ENCODE data around the gene HSD17B10. TPM values are rescaled to one million over a fixed set of nuclear protein-coding genes. Genes with fewer than 3 reads are reported as not detected.

HSD17B10 gene
- total and polyA plus RNA-seq, 2 donors (not counting 1 experiment from before 2014, with no cell fraction given) = 49.7 to 66.5 TPM

DNA sequence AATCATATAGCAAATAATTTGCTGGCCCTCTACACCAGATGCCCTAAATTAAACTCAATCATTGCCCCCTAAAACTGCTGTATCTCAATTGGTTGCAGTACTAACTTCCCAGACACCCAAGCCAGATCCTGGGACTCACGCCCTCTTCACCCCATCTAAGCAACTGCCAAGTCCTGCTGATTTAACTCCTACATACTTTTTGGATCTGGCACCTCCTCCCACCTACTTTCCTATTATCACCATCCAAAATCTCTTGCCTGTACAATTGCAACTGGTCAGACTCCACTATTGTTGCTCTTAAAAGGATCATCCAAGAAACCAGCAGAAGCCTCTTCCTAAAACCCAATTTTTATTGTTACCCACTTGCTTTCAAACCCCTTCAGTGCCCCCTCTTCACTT, 4.7 kb upstream of the HSD17B10 start:
- no peak for ATAC-seq (ENCODE audit: low read depth)
- Histone ChIP-seq H3K79me2 (ENCODE audit: control insufficient read depth, insufficient read depth, low read length) (peaks cover 3% of the 10 kb centered on the region), H3K36me3 (replicated peaks in 1 of 2; ENCODE audit: control extremely low read depth in 1 of 2, control insufficient read depth in 1 of 2, extremely low read depth in 1 of 2, insufficient read depth in 2 of 2, low read length in 1 of 2) (no peaks in the 10 kb centered on the region), H3K27ac (ENCODE audit: low read length in 2 of 2) (no peak overlapping the region), H3K9me3 (ENCODE audit: control extremely low read depth in 1 of 3, control insufficient read depth in 2 of 3, insufficient read depth in 1 of 3, low read length in 2 of 3) (peaks cover 0 to 3% (median 0%) of the 10 kb centered on the region in 3 donors), H3K4me1 (ENCODE audit: control insufficient read depth in 2 of 2, insufficient read depth in 2 of 2, low read length in 2 of 2) (peaks cover 16 to 27% of the 10 kb centered on the region in 2 donors), H4K20me1 (ENCODE audit: control insufficient read depth, insufficient read depth, low read length, poor library complexity, severe bottlenecking) (no peaks in the 10 kb centered on the region), H3K4me3 (ENCODE audit: control extremely low read depth in 1 of 5, extremely low read depth in 1 of 5, insufficient read depth in 1 of 5, low read depth in 2 of 5, low read length in 4 of 5) (no peak overlapping the region), H2AFZ (ENCODE audit: insufficient read depth, low read depth, low read length, poor library complexity, severe bottlenecking) (no peak overlapping the region), H3K4me2 (replicated peaks; ENCODE audit: low read depth, low read length, poor library complexity, severe bottlenecking) (no peak overlapping the region), H3K9ac (ENCODE audit: low read length) (no peak overlapping the region), H3K27me3 (replicated peaks in 1 of 4; ENCODE audit: control extremely low read depth in 1 of 4, control insufficient read depth in 3 of 4, insufficient read depth in 4 of 4, low read length in 3 of 4) (peaks cover 0 to 15% (median 8%) of the 10 kb centered on the region in 4 experiments)
- 88% methylated on average over 1 of the region's 1 CpG for WGBS (ENCODE audit: insufficient coverage)
- POLR2A ChIA-PET = no interaction called here
- no peaks in the 10 kb centered on the region for H3K9me3 Mint-ChIP-seq (ENCODE audit: insufficient read depth)
- peaks cover 12% of the 10 kb centered on the region for H3K27me3 Mint-ChIP-seq
- DNase-seq = no peak
- no peak overlapping the region for H3K27ac Mint-ChIP-seq
- H3K4me1 Mint-ChIP-seq = peaks cover 20% of the 10 kb centered on the region
- CTCF ChIA-PET = interaction anchor here (0.7 to 1.1 kb wide), 2 partner anchors 119 to 1092 kb away, joined by 3 read pairs; no protein-coding TSS in a partner anchor
- TF ChIP-seq EZH2 (IDR thresholded peaks at IDR 0.05; ENCODE audit: borderline replicate concordance, insufficient read depth, low read depth, low read length, poor library complexity, severe bottlenecking) = no peak
- TF ChIP-seq, protein P1, sequence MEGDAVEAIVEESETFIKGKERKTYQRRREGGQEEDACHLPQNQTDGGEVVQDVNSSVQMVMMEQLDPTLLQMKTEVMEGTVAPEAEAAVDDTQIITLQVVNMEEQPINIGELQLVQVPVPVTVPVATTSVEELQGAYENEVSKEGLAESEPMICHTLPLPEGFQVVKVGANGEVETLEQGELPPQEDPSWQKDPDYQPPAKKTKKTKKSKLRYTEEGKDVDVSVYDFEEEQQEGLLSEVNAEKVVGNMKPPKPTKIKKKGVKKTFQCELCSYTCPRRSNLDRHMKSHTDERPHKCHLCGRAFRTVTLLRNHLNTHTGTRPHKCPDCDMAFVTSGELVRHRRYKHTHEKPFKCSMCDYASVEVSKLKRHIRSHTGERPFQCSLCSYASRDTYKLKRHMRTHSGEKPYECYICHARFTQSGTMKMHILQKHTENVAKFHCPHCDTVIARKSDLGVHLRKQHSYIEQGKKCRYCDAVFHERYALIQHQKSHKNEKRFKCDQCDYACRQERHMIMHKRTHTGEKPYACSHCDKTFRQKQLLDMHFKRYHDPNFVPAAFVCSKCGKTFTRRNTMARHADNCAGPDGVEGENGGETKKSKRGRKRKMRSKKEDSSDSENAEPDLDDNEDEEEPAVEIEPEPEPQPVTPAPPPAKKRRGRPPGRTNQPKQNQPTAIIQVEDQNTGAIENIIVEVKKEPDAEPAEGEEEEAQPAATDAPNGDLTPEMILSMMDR (IDR thresholded peaks at IDR 0.05) = no peak
- intact Hi-C loops (cut with micrococcal nuclease) = loop anchor here (10.0 kb wide), 1 partner anchor 214 kb away; the partner anchor contains the start of gene KDM5C
- no peak overlapping the region for H3K4me3 Mint-ChIP-seq

DNA sequence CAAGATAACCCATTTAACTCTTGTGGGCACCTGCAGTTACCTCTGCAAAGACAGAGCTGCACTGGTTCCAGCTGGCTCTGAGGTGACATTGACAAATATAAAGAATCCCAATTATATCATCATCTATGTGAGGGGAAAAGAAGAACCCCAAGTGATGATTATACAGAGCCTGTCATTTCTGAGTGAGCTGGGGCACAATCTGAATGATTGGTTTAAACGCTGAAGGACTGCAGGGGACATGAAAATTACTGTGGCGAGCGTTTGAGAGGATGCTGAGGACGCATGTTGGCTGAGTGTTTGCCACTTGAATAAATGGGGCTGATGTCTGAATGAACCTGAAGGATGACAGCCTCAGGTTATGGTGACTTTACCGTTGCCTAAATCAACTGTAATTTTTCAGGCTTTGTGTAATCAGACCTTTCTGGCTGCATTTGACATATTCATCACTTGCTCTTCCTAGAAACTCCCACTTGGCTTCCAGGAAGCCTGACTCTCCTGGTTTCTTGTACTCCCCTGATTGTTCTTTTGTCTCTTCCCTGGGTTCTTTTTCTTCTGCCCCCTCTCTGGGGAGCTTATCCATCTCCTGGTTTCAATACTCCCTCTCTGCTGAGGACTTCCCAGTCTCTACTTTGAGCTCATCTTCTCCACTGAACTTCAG, 4.1 kb upstream of the HSD17B10 start:
- Histone ChIP-seq H3K9ac (ENCODE audit: low read length) (no peak overlapping the region), H3K36me3 (replicated peaks in 1 of 2; ENCODE audit: control extremely low read depth in 1 of 2, control insufficient read depth in 1 of 2, extremely low read depth in 1 of 2, insufficient read depth in 2 of 2, low read length in 1 of 2) (no peaks in the 10 kb centered on the region), H3K4me2 (replicated peaks; ENCODE audit: low read depth, low read length, poor library complexity, severe bottlenecking) (no peak overlapping the region), H3K9me3 (ENCODE audit: control extremely low read depth in 1 of 3, control insufficient read depth in 2 of 3, insufficient read depth in 1 of 3, low read length in 2 of 3) (peaks cover 0 to 3% (median 0%) of the 10 kb centered on the region in 3 donors), H3K4me1 (ENCODE audit: control insufficient read depth in 2 of 2, insufficient read depth in 2 of 2, low read length in 2 of 2) (peaks cover 22 to 32% of the 10 kb centered on the region in 2 donors), H3K79me2 (ENCODE audit: control insufficient read depth, insufficient read depth, low read length) (peaks cover 8% of the 10 kb centered on the region), H2AFZ (ENCODE audit: insufficient read depth, low read depth, low read length, poor library complexity, severe bottlenecking) (no peak overlapping the region), H3K27me3 (replicated peaks in 1 of 4; ENCODE audit: control extremely low read depth in 1 of 4, control insufficient read depth in 3 of 4, insufficient read depth in 4 of 4, low read length in 3 of 4) (peaks cover 0 to 15% (median 8%) of the 10 kb centered on the region in 4 experiments), H3K4me3 (ENCODE audit: control extremely low read depth in 1 of 5, extremely low read depth in 1 of 5, insufficient read depth in 1 of 5, low read depth in 2 of 5, low read length in 4 of 5) (no peak overlapping the region), H3K27ac (ENCODE audit: low read length in 2 of 2) (no peak overlapping the region), H4K20me1 (ENCODE audit: control insufficient read depth, insufficient read depth, low read length, poor library complexity, severe bottlenecking) (no peaks in the 10 kb centered on the region)
- no peak for ATAC-seq (ENCODE audit: low read depth)
- Mint-ChIP-seq H3K27ac (no peak overlapping the region), H3K4me1 (peaks cover 22% of the 10 kb centered on the region), H3K27me3 (peaks cover 12% of the 10 kb centered on the region), H3K4me3 (no peak overlapping the region), H3K9me3 (ENCODE audit: insufficient read depth) (no peaks in the 10 kb centered on the region)
- DNase-seq = no peak
- 93% methylated on average over 4 of the region's 5 CpGs for whole genome bisulfite sequencing (ENCODE audit: insufficient coverage)
- intact Hi-C loops (cut with micrococcal nuclease) = loop anchor here (10.0 kb wide), 1 partner anchor 214 kb away; the partner anchor contains the start of gene KDM5C
- POLR2A ChIA-PET = no interaction called here
- TF ChIP-seq, protein P1 (IDR thresholded peaks at IDR 0.05) = no peak
- no peak for TF ChIP-seq EZH2 (IDR thresholded peaks at IDR 0.05; ENCODE audit: borderline replicate concordance, insufficient read depth, low read depth, low read length, poor library complexity, severe bottlenecking)
- CTCF ChIA-PET = interaction anchor here (1.1 kb wide), 1 partner anchor 119 kb away, joined by 3 read pairs; no protein-coding TSS in a partner anchor
